HG03039 (cell line): ENCODE results near the gene TUBB4A.
A peak's percentile ranks its signal among the peaks of the same experiment; 100 is the strongest.
"Not testable (repeated sequence)": the region's sequence is repeated elsewhere in the genome, so short reads cannot be mapped to it uniquely, and the experiment has no call there.

Experiments
- ATAC-seq: cut with Tn5 transposase; IDR thresholded peaks from one replicate; pipeline ENCODE4 v1.9.1; 2021; ENCODE audit warnings: mild to moderate bottlenecking, moderate library complexity; ENCODE audit not compliant: unreplicated experiment

Gene TUBB4A

GRCh38 chr19:6527893-6528543 lies 25.9 kb upstream of the TUBB4A start:
- peak; percentile 25 for ATAC-seq

- no peak for ATAC-seq
Observed at GRCh38 chr19:6524311-6524710, 22.2 kb upstream of the TUBB4A start.

- ATAC-seq: no peak
Observed at GRCh38 chr19:6522712-6523111, 20.6 kb upstream of the TUBB4A start.

GRCh38 chr19:6521718-6522646 lies 19.9 kb upstream of the TUBB4A start:
- ATAC-seq: peak; percentile 38

- no peak for ATAC-seq
Observed at GRCh38 chr19:6519289-6519688, 17.2 kb upstream of the TUBB4A start.

- no peak for ATAC-seq
Observed at GRCh38 chr19:6518145-6518911, 16.2 kb upstream of the TUBB4A start.

GRCh38 chr19:6516659-6517291 lies 14.7 kb upstream of the TUBB4A start:
- peak; percentile 35 for ATAC-seq

- ATAC-seq: peak; percentile 35
Observed at GRCh38 chr19:6516018-6516658, 14.0 kb upstream of the TUBB4A start.

- no peak for ATAC-seq
Observed at GRCh38 chr19:6514926-6515544, 12.9 kb upstream of the TUBB4A start.

GRCh38 chr19:6514089-6514488 lies 12.0 kb upstream of the TUBB4A start:
- ATAC-seq: no peak

GRCh38 chr19:6510618-6511017 lies 8.5 kb upstream of the TUBB4A start:
- ATAC-seq: no peak

GRCh38 chr19:6509118-6509971 lies 7.2 kb upstream of the TUBB4A start:
- no peak for ATAC-seq

- not testable (repeated sequence) for ATAC-seq
Observed at GRCh38 chr19:6508028-6508771, 6.1 kb upstream of the TUBB4A start.

GRCh38 chr19:6503407-6504201 lies 1.5 kb upstream of the TUBB4A start:
- no peak for ATAC-seq

- ATAC-seq: no peak
Observed at GRCh38 chr19:6500837-6501739, 1.0 kb downstream of the TUBB4A start.

- no peak for ATAC-seq
Observed at GRCh38 chr19:6499052-6499790, 2.9 kb downstream of the TUBB4A start.
